Activated CD8-positive, alpha-beta T cell treated with anti-CD3 and anti-CD28 coated beads, Interleukin-2, amount 10 ng/mL, durations not matched to agents 7 days and 5 days (primary cell): ENCODE results near the gene DNAJC22. TPM values are rescaled to one million over a fixed set of nuclear protein-coding genes. Genes with fewer than 3 reads are reported as not detected.
A peak's percentile ranks its signal among the peaks of the same experiment; 100 is the strongest.

Source experiments
- ATAC-seq: fragments of 150-1000 bp; cut with Tn5 transposase; one replicate; pipeline ENCODE4 v1.10.0; 2021; ENCODE audit warnings: moderate library complexity
- CTCF ChIA-PET: fragments of 350-600 bp; sonication (Branson Sonifier 250); formaldehyde crosslinking; loops from one replicate; lab custom pipeline; 2021; ENCODE audit warnings: antibody characterized with exemption; lab: Charles Lee
- POLR2A ChIA-PET: fragments of 350-600 bp; sonication (Branson Sonifier 250); formaldehyde crosslinking; loops from one replicate; lab custom pipeline; 2021; ENCODE audit warnings: antibody characterized with exemption; lab: Charles Lee
- DNase-seq: peaks from one replicate; pipeline ENCODE4 v3.0.0-alpha.2; 2020
- H3K27ac Mint-ChIP-seq: one replicate; pipeline ENCODE4 v1.8.0; 2021; ENCODE audit warnings: mild to moderate bottlenecking, mixed read lengths
- H3K27me3 Mint-ChIP-seq: one replicate; pipeline ENCODE4 v1.8.0; 2021; ENCODE audit warnings: low read depth, mixed read lengths
- H3K36me3 Mint-ChIP-seq: one replicate; pipeline ENCODE4 v1.8.0; 2021; ENCODE audit warnings: low read depth, mixed read lengths
- H3K4me1 Mint-ChIP-seq: one replicate; pipeline ENCODE4 v1.8.0; 2021; ENCODE audit warnings: low read depth, mixed read lengths
- H3K4me3 Mint-ChIP-seq: one replicate; pipeline ENCODE4 v1.8.0; 2021; ENCODE audit warnings: mild to moderate bottlenecking, mixed read lengths
- H3K9me3 Mint-ChIP-seq: one replicate; pipeline ENCODE4 v1.8.0; 2022; ENCODE audit warnings: mixed read lengths; ENCODE audit not compliant: insufficient read depth
- total RNA-seq, 2 experiments: library from RNA; stranded (reverse); gene quantifications; one replicate each; pipeline ENCODE4 v1.2.3, GENCODE V29; 2021

Gene DNAJC22
- total RNA-seq, 2 experiments from 2014 or later: 0.29 TPM; not detected in 1

GRCh38 chr12:49364989-49365388 lies 18.3 kb downstream of the DNAJC22 start:
- CTCF ChIA-PET: interaction anchor here (0.9 to 9.8 kb wide), 7 partner anchors 7 to 150 kb away, joined by 3 to 393 read pairs (median 42); partner anchors contain the start of gene DNAJC22
- ATAC-seq (no peak), DNase-seq (no peak)
- no peak overlapping the region for H3K4me3 Mint-ChIP-seq
- peaks cover 29% of the 10 kb centered on the region for H3K4me1 Mint-ChIP-seq
- POLR2A ChIA-PET: interaction anchor here (2.6 kb wide), 1 partner anchor 11 kb away, joined by 13 read pairs; no protein-coding TSS in a partner anchor
- H3K9me3 Mint-ChIP-seq: no peaks in the 10 kb centered on the region
- H3K27ac Mint-ChIP-seq: no peak overlapping the region
- peaks cover 5% of the 10 kb centered on the region for H3K27me3 Mint-ChIP-seq
- no peaks in the 10 kb centered on the region for H3K36me3 Mint-ChIP-seq

GRCh38 chr12:49365542-49365941 lies 18.9 kb downstream of the DNAJC22 start:
- Mint-ChIP-seq H3K9me3 (no peaks in the 10 kb centered on the region), H3K27ac (no peak overlapping the region), H3K36me3 (no peaks in the 10 kb centered on the region), H3K4me1 (peaks cover 33% of the 10 kb centered on the region), H3K4me3 (peak overlapping the region; percentile 97), H3K27me3 (peaks cover 5% of the 10 kb centered on the region)
- DNase-seq (no peak), ATAC-seq (no peak)
- POLR2A ChIA-PET: interaction anchor here (2.1 to 2.6 kb wide), 3 partner anchors 11 to 235 kb away, joined by 8 to 23 read pairs (median 13); partner anchors contain the start of gene TUBA1B
- CTCF ChIA-PET: interaction anchor here (0.7 to 7.1 kb wide), 11 partner anchors 8 to 432 kb away, joined by 3 to 84 read pairs (median 6); partner anchors contain the start of genes DNAJC22 and PRPH

DNA sequence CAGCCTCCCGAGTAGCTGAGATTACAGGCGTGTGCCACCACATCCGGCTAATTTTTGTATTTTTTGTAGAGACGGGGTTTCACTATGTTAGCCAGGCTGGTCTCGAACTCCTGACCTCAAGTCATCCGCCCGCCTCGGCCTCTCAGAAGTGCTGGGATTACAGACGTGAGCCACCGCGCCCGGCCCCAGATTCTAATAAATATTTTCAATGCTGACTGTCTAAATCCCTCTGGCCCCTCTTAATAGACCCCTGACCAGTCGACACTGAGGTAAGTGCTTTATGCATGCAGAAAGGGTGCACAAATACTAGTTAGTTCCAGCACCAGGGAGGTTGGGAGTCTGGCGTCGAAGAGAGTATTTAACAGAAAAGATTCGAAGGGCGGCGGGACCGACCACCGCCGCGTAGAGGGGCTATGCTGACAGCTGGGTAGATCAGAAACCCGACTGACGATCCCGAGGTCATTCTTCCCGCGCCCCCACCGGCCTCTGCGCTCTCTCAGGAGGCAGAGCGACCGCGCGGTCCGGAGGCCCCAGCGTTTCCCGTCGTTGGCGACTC lies 19.5 kb downstream of the DNAJC22 start:
- POLR2A ChIA-PET: interaction anchor here (0.6 to 3.0 kb wide), 18 partner anchors 8 to 297 kb away, joined by 3 to 23 read pairs (median 6); partner anchors contain the start of genes DNAJC22, MCRS1, TROAP and TUBA1B

GRCh38 chr12:49366652-49367380 lies 20.1 kb downstream of the DNAJC22 start:
- Mint-ChIP-seq H3K4me3 (peak overlapping the region; percentile 97), H3K27ac (peak overlapping the region; percentile 98), H3K4me1 (peaks cover 38% of the 10 kb centered on the region), H3K36me3 (no peaks in the 10 kb centered on the region), H3K27me3 (no peaks in the 10 kb centered on the region), H3K9me3 (no peaks in the 10 kb centered on the region)
- ChIA-PET POLR2A (interaction anchor here (0.6 to 3.0 kb wide), 30 partner anchors 9 to 476 kb away, joined by 3 to 23 read pairs (median 5); partner anchors contain the start of genes BCDIN3D, DNAJC22, MCRS1 and TMBIM6), CTCF (interaction anchor here (0.6 to 7.1 kb wide), 30 partner anchors 9 to 578 kb away, joined by 3 to 84 read pairs (median 4); partner anchors contain the start of genes DNAJC22, PRPH and TUBA1B)
- DNase-seq (peak; percentile 90), ATAC-seq (peak; percentile 89)

More for the DNA sequence above, 19.5 kb downstream of the DNAJC22 start:
- peaks cover 2% of the 10 kb centered on the region for H3K27me3 Mint-ChIP-seq
- DNase-seq: no peak
- peak overlapping the region; percentile 97 for H3K4me3 Mint-ChIP-seq
- H3K27ac Mint-ChIP-seq: peak overlapping the region; percentile 98
- CTCF ChIA-PET: interaction anchor here (0.7 to 7.1 kb wide), 23 partner anchors 8 to 432 kb away, joined by 3 to 84 read pairs (median 5); partner anchors contain the start of genes DNAJC22, PRPH and TUBA1B
- H3K36me3 Mint-ChIP-seq: no peaks in the 10 kb centered on the region
- peaks cover 35% of the 10 kb centered on the region for H3K4me1 Mint-ChIP-seq
- no peaks in the 10 kb centered on the region for H3K9me3 Mint-ChIP-seq
- ATAC-seq: peak; percentile 24

DNA sequence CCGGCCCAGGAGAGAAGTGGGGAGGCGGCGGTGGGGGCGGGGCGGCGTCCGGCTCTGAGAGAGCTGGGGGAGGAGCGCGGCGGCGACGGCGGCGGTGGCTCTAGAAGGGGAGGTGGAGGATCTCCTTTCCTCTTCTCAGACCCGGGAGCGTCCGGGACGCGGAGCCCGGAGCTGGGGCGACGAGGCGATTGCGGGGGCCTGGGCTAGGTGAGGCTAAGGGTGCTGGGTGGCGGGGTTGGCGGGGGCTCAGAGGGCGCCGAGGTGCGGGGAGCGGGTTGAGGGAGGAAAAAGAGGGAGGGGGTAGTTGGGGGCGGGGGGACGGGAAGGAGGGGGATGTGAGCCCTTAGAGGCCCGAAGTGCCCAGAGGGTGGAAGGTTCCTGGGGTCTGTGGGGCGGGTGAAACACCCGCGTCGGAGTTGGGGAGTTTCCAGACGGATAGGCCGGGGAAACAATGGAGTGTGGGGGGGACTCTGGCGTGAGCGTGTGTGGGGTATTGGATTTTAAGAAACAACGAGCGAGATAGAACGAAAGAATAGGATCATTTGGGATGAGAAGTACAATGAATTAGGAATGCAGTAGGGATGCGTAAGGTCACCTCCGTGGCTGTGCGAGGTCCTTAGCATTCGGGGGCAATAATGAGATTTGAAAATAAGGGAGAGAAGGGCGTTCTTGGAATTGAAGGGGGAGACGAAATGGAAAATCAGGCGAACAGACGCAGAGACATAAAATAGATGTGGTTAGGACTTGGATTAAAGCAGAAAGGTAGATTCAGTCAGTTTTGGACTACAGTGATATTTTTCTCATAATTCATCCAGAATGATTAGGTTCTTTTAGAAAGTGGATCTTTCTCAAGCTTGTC lies 20.9 kb downstream of the DNAJC22 start, which contains the start of gene SPATS2:
Gene SPATS2 (plus strand): TSS at position 82 of the 859 bp plus-strand sequence. CDS start 93,551 bp downstream, outside the sequence.
- POLR2A ChIA-PET: interaction anchor here (0.6 to 3.0 kb wide), 27 partner anchors 8 to 475 kb away, joined by 3 to 23 read pairs (median 5); partner anchors contain the start of genes BCDIN3D, DNAJC22, MCRS1 and TMBIM6
- H3K27me3 Mint-ChIP-seq: no peaks in the 10 kb centered on the region
- H3K9me3 Mint-ChIP-seq: no peaks in the 10 kb centered on the region
- no peaks in the 10 kb centered on the region for H3K36me3 Mint-ChIP-seq
- peak within 1 kb of the TSS; percentile 98 for H3K27ac Mint-ChIP-seq
- DNase-seq (no peak), ATAC-seq (no peak)
- peak within 1 kb of the TSS; percentile 97 for H3K4me3 Mint-ChIP-seq
- CTCF ChIA-PET: interaction anchor here (0.6 to 7.1 kb wide), 29 partner anchors 10 to 578 kb away, joined by 3 to 84 read pairs (median 4); partner anchors contain the start of genes DNAJC22, PRPH and TUBA1B
- H3K4me1 Mint-ChIP-seq: peaks cover 38% of the 10 kb centered on the region

DNA sequence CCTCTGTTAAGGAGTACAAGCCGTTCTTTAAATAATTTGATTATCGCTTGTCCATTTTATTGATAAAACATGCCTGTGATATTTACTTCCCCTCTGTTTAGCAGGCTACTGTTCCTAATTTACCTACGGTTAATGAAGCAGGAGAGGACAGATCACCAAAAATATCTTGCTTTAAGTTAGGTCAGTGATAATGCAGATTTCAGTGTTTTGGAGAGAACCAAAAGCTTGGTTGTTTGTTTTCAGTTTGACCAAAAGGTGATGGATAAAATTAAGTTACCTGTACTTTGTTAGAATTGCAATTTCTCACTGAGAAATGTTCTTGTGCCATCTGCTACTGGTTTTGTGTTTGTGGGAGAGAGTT lies 21.5 kb downstream of the DNAJC22 start:
- no peak overlapping the region for H3K27ac Mint-ChIP-seq
- POLR2A ChIA-PET: interaction anchor here (1.8 to 3.0 kb wide), 3 partner anchors 10 to 237 kb away, joined by 11 to 23 read pairs (median 20); partner anchors contain the start of genes TROAP and TUBA1B

DNA sequence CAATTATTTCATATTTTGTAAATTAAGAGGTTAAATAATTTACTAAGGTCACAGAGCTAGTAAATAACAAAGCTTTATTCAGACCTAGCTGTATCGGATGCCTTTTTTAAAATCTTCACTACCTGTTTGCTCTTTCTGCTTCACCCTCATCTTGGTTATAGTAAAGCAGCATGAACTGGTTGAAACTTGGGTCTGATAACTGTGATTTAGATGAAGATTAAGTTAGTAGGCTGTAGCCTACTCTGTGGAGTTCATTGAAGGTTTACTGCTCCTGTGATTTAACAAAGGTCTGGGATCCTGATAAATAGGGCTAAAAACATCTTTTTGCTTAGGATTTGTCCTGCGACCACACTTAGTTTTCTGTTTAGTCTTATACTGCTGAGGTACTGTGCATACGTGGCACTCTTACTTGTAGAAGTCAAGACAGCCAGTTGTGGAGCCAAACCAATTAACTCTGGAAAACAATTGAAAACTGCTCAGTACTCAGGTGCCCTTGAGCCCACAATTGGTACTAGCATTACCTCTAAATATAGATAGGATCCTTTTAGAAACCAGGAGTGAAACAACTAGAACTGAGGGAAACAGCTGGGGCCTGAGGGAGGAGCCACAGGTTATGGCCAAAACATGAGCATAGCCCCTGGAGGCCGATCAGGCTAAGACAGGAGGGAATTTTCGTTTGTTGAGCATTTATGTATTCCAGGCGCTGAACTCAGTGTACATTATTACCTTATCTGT lies 22.9 kb downstream of the DNAJC22 start:
- Mint-ChIP-seq H3K4me3 (no peak overlapping the region), H3K36me3 (no peaks in the 10 kb centered on the region), H3K27ac (no peak overlapping the region), H3K27me3 (no peaks in the 10 kb centered on the region), H3K9me3 (no peaks in the 10 kb centered on the region), H3K4me1 (peaks cover 38% of the 10 kb centered on the region)
- ChIA-PET CTCF (interaction anchor here (1.0 to 7.1 kb wide), 6 partner anchors 12 to 144 kb away, joined by 3 to 84 read pairs (median 4); no protein-coding TSS in a partner anchor), POLR2A (no interaction called here)
- ATAC-seq: no peak
- peak; percentile 46 for DNase-seq

More for the DNA sequence above, 21.5 kb downstream of the DNAJC22 start:
- Mint-ChIP-seq H3K4me3 (peak overlapping the region; percentile 97), H3K36me3 (no peaks in the 10 kb centered on the region), H3K9me3 (no peaks in the 10 kb centered on the region), H3K27me3 (no peaks in the 10 kb centered on the region), H3K4me1 (peaks cover 38% of the 10 kb centered on the region)
- no peak for DNase-seq
- CTCF ChIA-PET: interaction anchor here (1.1 to 7.1 kb wide), 6 partner anchors 10 to 146 kb away, joined by 3 to 84 read pairs (median 10); partner anchors contain the start of gene DNAJC22
- ATAC-seq: no peak

DNA sequence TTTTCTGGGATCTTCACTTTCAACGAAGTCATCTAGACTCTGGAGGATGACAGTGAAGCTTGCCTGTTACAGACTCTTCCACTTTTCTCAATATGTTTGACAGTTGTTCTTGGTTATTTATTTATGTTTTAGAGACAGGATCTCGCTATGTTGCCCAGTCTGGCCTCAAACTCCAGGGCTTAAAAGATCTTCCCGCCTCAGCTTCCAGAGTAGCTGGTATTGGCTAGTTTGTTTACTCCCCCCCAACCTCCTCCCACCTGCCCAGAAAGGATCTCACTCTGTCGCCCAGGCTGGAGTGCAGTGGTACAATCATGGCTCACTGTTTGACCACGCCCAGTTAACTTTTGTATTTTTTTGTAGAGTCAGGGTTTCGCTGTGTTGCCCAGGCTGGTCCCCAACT lies 23.9 kb downstream of the DNAJC22 start:
- DNase-seq (no peak), ATAC-seq (no peak)
- Mint-ChIP-seq H3K4me1 (peaks cover 41% of the 10 kb centered on the region), H3K27ac (no peak overlapping the region), H3K27me3 (no peaks in the 10 kb centered on the region), H3K4me3 (no peak overlapping the region), H3K9me3 (no peaks in the 10 kb centered on the region), H3K36me3 (no peaks in the 10 kb centered on the region)
- ChIA-PET POLR2A (interaction anchor here (0.5 kb wide), 1 partner anchor 52 kb away, joined by 4 read pairs; no protein-coding TSS in a partner anchor), CTCF (interaction anchor here (1.3 to 7.1 kb wide), 3 partner anchors 13 to 143 kb away, joined by 5 to 84 read pairs (median 5); no protein-coding TSS in a partner anchor)

DNA sequence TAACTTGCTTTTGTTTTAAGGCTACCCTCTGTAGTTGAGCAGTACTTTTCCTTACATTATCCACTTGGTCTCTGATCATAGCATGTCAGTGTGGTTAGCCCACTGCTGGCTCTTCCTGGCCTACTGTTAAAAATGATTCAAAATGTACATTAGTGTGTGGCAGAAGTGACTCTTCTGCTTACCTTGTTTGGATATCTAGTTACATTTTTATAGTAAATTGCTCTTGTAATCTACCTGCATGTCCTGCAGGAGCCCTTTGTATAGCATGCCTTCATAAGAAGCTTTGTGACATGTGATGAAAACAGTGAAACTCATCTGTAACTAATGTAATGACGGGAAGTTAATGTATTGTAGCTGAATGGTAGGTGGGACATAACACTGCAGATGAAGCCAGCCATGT lies 28.7 kb downstream of the DNAJC22 start:
- Mint-ChIP-seq H3K9me3 (no peaks in the 10 kb centered on the region), H3K4me3 (no peak overlapping the region), H3K36me3 (no peaks in the 10 kb centered on the region), H3K4me1 (peaks cover 14% of the 10 kb centered on the region), H3K27ac (no peak overlapping the region), H3K27me3 (no peaks in the 10 kb centered on the region)
- CTCF ChIA-PET: interaction anchor here (0.8 to 3.3 kb wide), 6 partner anchors 10 to 139 kb away, joined by 3 to 21 read pairs (median 4); partner anchors contain the start of gene DNAJC22
- DNase-seq: no peak
- ATAC-seq: no peak
- POLR2A ChIA-PET: interaction anchor here (2.8 kb wide), 1 partner anchor 9 kb away, joined by 13 read pairs; the partner anchor contains the start of gene SPATS2

DNA sequence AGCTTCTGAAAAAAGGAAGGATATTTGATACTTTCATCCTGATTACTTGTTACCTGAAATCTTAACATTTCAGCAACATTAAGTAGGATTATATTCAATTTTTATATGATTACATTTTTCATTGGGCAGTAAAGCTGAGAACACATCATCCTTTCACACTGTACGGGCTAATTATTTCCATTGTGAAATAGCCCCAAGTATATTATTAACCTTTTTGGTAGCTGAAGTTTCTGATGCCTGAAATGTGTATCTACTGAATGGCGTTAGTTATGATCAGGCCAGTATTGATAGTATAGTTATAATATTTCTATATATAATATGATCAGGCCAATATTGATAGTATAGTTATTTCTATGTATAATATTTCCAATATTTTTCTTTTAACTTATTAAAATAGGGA lies 30.7 kb downstream of the DNAJC22 start:
- no peak for DNase-seq
- ChIA-PET CTCF (interaction anchor here (1.0 to 3.3 kb wide), 3 partner anchors 10 to 137 kb away, joined by 4 to 21 read pairs (median 5); partner anchors contain the start of gene SPATS2), POLR2A (interaction anchor here (2.8 kb wide), 1 partner anchor 11 kb away, joined by 13 read pairs; the partner anchor contains the start of gene SPATS2)
- no peak for ATAC-seq
- no peaks in the 10 kb centered on the region for H3K27me3 Mint-ChIP-seq
- H3K27ac Mint-ChIP-seq: no peak overlapping the region
- peaks cover 8% of the 10 kb centered on the region for H3K4me1 Mint-ChIP-seq
- H3K36me3 Mint-ChIP-seq: no peaks in the 10 kb centered on the region
- H3K4me3 Mint-ChIP-seq: no peak overlapping the region
- H3K9me3 Mint-ChIP-seq: no peaks in the 10 kb centered on the region
